DMS153 (cell line): Measurements from ENCODE around the gene CA9.

Experiments used
- DNase-seq: peaks from one replicate; lab custom pipeline; 2025; lab: John Stamatoyannopoulos, UW

CA9 gene

GRCh38 chr9:35675732-35676392 is 2.1 kb downstream of the CA9 start:
- no peak for DNase-seq

- no peak for DNase-seq
Observed at GRCh38 chr9:35679091-35679490, 5.4 kb downstream of the CA9 start.

- DNase-seq: no peak
Observed at GRCh38 chr9:35679766-35680330, 6.1 kb downstream of the CA9 start.

- DNase-seq: no peak
Observed at GRCh38 chr9:35680331-35681105, 6.8 kb downstream of the CA9 start.

- no peak for DNase-seq
Observed at GRCh38 chr9:35681341-35682002, 7.7 kb downstream of the CA9 start.

GRCh38 chr9:35682051-35682450 is 8.3 kb downstream of the CA9 start:
- DNase-seq: no peak

GRCh38 chr9:35682520-35683315 is 9.0 kb downstream of the CA9 start:
- no peak for DNase-seq

GRCh38 chr9:35683323-35683722 is 9.6 kb downstream of the CA9 start:
- DNase-seq: no peak

- no peak for DNase-seq
Observed at GRCh38 chr9:35684921-35685320, 11.2 kb downstream of the CA9 start.

- DNase-seq: no peak
Observed at GRCh38 chr9:35685506-35685905, 11.8 kb downstream of the CA9 start.

- no peak for DNase-seq
Observed at GRCh38 chr9:35686222-35687203, 12.8 kb downstream of the CA9 start.

GRCh38 chr9:35687306-35687705 is 13.6 kb downstream of the CA9 start:
- no peak for DNase-seq

- no peak for DNase-seq
Observed at GRCh38 chr9:35687972-35688557, 14.3 kb downstream of the CA9 start.

GRCh38 chr9:35688558-35689541 is 15.1 kb downstream of the CA9 start:
- DNase-seq: no peak

- DNase-seq: no peak
Observed at GRCh38 chr9:35689542-35690293, 16.0 kb downstream of the CA9 start, which contains the start of gene TPM2. TPM2 (minus strand) TSS chr9:35689925; CDS start chr9:35689817, 108 bp downstream.

GRCh38 chr9:35690294-35690613 is 16.5 kb downstream of the CA9 start:
- no peak for DNase-seq

- DNase-seq: no peak
Observed at GRCh38 chr9:35690614-35691333, 17.0 kb downstream of the CA9 start.

GRCh38 chr9:35691334-35691650 is 17.6 kb downstream of the CA9 start:
- DNase-seq: no peak
